Measurements from ENCODE around the gene WDR77.

Gene WDR77

GRCh38 chr1:111448918-111449702, at the start of gene WDR77, which contains the start of gene ATP5PB:
TSS of gene WDR77 (minus strand) at chr1:111449256. CDS start at chr1:111449169, 87 bp downstream.
TSS of gene ATP5PB (plus strand) at chr1:111449464. CDS start at chr1:111449542, 78 bp downstream.
- DNase-seq: peak; percentile 78

GRCh38 chr1:111497592-111497991, 48.5 kb upstream of the WDR77 start:
- no peak for DNase-seq

GRCh38 chr1:111496398-111496797, 47.3 kb upstream of the WDR77 start:
- DNase-seq: no peak

- no peak for DNase-seq
Observed at GRCh38 chr1:111491070-111491469, 42.0 kb upstream of the WDR77 start.

- DNase-seq: no peak
Observed at GRCh38 chr1:111490220-111490619, 41.2 kb upstream of the WDR77 start.

DNA sequence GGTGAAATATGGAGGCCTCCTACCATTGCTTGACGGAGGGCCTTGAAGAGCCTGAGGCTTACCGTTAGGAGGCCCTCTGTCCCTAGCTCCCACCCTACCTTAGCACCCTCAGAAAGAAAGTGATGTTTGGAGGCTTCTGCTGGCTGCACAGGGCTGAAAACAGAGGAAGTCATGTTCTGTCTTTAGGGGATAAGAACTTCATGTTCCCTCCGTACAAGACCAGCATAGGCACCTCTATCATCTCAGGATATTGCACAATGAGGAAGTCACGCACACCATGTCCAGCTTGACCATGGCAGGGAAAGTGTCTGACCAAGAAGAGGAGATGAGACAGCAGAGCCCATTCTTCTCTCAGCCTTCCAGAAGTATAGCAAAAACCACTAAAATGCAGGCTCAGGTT, 40.5 kb upstream of the WDR77 start:
- DNase-seq: no peak

DNA sequence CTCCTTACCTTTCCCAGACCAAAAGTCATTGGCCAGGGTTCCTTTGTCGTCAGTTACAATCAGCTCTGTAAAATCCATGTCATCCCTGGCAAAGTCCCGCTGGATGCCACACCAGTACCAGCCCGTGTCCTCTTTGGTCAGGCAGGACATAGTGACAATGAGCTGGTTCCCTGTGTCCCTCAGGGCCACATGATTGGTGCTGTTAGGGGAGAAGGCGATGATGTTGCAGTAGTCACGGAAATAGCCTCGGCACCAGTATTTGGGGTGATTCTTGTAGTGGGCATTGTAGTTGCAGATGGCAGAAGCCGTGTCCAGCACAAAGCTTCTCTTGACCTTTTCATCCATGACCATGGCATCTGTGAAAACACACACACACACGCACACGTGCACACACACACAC, 39.6 kb upstream of the WDR77 start:
- DNase-seq: no peak

- no peak for DNase-seq
Observed at GRCh38 chr1:111487133-111487532, 38.1 kb upstream of the WDR77 start.

DNA sequence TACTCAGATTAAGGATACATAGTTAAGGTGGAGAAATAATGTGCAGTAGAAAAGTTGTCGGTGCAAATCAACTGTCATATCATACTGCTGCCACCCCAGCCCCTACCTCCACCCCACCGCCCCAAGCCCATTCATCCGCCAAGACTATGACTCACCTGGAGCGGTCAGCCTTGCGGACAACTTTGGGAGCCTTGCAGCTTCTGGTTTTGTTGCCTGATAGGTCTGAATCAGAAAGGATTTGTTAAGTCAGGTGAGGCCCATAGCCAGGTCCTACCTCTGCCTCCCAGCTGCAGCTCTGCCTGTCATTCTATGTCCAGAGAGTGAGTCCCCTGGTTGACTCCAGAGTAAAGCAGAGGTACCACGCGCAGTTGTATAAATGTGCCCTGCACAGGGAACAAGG, 37.4 kb upstream of the WDR77 start:
- no peak for DNase-seq

GRCh38 chr1:111484391-111485026, 35.5 kb upstream of the WDR77 start:
- DNase-seq: no peak

GRCh38 chr1:111483876-111484275, 34.8 kb upstream of the WDR77 start:
- DNase-seq: no peak

- no peak for DNase-seq
Observed at GRCh38 chr1:111483166-111483565, 34.1 kb upstream of the WDR77 start.

GRCh38 chr1:111481387-111482221, 32.5 kb upstream of the WDR77 start:
- DNase-seq: peak; percentile 55

DNA sequence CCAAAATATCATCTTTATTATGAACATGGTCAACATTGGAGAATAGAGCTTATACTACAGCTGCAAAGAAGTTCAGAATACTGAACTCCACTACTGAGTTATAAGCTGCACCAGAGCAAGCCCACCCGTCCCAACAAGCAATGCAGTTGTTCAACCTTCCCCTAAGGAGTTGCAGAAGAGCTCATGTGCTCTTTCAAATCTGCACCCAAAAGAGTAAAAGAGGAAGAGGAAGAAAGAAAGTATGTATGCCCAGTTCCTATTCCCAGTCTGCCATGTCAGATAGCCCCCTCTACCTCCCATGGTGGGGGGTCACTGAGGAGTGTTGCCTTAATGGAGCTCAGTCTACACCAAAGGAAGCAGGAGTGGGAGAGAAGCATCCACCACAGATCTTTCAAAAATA, 31.6 kb upstream of the WDR77 start:
- DNase-seq: no peak

DNA sequence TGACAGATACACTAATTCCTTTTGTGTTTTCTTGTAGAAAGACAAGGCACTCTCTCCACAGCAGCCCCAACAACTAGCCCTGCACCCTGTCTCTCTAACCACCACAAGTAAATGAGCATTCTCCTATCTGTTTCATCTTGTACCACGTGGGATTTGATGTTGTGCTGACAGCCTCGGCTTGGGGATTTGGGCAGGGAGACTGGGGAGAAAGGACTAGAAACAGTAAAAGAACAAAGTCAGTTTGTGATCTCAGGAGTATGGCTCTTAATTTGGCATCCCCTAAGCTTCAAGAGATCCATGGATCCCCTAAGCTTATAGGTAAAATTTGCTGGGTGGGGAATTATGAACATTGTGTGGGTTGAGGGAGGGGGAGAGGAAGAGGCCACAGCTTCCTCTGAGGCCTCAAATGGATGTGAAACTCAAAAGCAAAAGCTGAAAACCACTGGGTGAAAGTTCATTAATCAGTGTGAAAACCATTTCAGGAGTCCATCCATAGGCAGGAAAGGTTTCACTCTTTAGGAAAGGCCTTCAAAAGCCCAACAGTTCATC, 27.8 kb upstream of the WDR77 start:
- no peak for DNase-seq

- no peak for DNase-seq
Observed at GRCh38 chr1:111476214-111476613, 27.2 kb upstream of the WDR77 start.

DNA sequence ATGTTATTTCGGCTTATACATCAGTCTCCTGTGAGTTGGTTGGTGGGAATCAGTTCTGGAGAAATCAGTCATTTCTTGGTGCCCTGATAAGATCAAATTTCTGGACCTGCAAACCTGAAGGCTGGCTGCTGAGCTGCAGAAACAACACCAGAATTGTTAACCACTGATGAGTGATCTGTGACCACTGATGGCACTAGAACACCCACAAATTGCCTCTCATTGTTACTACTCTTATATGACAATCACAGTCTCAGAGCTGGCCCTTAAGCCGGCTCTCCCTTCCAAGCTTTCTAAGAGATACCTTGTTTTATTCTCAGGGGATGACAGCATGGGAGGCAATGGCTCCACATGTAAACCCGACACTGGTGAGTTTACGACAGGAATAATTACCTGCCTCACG, 26.6 kb upstream of the WDR77 start:
- no peak for DNase-seq

GRCh38 chr1:111474521-111474920, 25.5 kb upstream of the WDR77 start:
- no peak for DNase-seq

DNA sequence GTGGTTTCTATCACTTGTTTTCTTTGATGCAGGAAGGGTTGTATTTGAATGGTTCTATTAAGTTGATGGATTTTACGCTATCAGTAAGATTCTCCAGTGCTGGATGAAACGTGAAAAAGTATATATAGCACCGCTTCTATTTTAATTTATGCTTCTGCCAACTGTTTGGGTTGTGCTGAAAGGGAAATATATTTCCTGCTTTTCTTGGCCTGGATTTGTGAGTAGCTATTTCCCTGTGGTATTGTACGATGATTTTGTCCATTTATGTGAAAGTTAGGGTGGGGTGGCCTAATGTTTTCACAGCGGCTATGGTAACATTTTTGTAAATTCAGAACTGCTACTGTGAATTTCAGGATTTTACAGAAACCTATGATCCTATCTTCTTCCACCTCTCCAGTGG, 25.1 kb upstream of the WDR77 start:
- DNase-seq: no peak

- DNase-seq: no peak
Observed at GRCh38 chr1:111471538-111471937, 22.5 kb upstream of the WDR77 start.

GRCh38 chr1:111471012-111471411, 22.0 kb upstream of the WDR77 start:
- peak; percentile 38 for DNase-seq

DNA sequence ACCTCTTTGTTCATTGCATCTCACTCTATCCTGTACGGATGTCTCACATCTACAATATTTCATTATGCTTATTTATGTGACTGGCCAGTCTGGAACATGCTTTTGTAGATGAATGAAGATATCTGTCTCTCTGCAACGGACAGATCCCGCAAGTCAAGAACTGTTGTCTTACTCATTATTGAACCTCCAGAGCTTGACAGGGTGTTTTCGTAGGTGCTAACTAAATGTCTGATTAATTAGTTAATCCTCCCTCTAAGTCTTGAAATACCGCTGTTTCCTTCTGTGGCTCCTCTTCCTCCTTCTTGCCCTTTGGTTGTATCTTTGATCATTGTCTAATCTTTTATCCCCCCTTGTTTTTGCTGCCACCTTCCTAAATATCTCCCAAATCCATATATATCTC, 21.5 kb upstream of the WDR77 start:
- DNase-seq: no peak

- no peak for DNase-seq
Observed at GRCh38 chr1:111469539-111469938, 20.5 kb upstream of the WDR77 start.

All from stimulated activated CD4-positive, alpha-beta T cell treated with anti-CD3 and anti-CD28 coated beads, Interleukin-12 subunit alpha, Interleukin-12 subunit beta, amount 100 ng/mL, for 4 hours (primary cell).